ENCODE results near the gene TTC7B. TPM values are rescaled to one million over a fixed set of nuclear protein-coding genes. Genes with fewer than 3 reads are reported as not detected.

Gene TTC7B
- total and polyA plus RNA-seq, 2 donors (not counting 1 experiment from before 2014, with no cell fraction given), result 0.36 to 3.2 TPM

DNA sequence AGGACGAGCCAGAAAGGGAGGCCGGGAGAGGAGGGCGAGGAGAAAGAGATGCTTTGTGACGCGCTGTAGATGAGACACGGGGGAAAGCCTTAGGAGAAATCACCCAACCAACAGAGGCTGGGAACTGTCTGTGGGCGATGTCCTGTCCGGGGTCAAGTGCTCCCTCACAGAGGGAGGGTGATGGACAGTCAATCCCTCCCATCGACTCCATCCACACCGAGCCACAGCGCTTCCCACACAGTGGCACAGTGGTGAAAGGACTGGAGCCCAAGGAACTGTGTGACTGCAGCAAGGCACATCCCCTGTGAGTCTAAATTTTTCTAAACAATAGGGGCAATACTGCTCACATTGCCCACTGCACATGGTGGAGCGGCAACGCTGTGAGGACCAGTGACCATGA, 89.1 kb downstream of the TTC7B start:
- WGBS (ENCODE audit: insufficient coverage), result 96% methylated on average over 7 of the region's 13 CpGs
- H3K9ac ChIP-seq (ENCODE audit: low read length), result no peak overlapping the region

DNA sequence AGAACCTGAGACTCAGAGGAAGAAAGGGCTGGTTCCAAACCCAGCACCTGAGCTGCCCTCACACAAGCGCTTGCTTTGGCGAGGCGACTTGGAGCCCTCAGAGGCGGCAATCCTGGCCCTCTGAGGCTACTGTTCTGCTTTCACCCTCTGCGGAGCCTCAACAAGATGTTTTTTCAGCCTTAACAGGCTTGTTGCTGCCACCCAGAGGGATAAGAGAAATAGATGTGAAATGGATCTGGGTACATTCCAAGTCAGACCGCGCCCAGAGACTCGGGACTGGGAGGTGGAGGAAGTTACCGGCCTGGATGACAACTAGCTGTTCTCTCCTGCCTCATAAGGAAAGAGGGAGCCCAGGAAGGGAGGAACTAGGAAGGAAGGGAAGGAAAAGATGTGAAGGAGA, 89.6 kb downstream of the TTC7B start:
- CTCF ChIA-PET, result no interaction called here

More for the DNA sequence above, 89.1 kb downstream of the TTC7B start:
- Histone ChIP-seq H3K27ac (ENCODE audit: low read length in 2 of 2) (no peak overlapping the region), H2AFZ (ENCODE audit: insufficient read depth, low read depth, low read length, poor library complexity, severe bottlenecking) (no peak overlapping the region), H3K4me3 (ENCODE audit: control extremely low read depth in 1 of 5, extremely low read depth in 1 of 5, insufficient read depth in 1 of 5, low read depth in 2 of 5, low read length in 4 of 5) (no peak overlapping the region), H3K9me3 (ENCODE audit: control extremely low read depth in 1 of 3, control insufficient read depth in 2 of 3, insufficient read depth in 1 of 3, low read length in 2 of 3) (no peaks in the 10 kb centered on the region), H3K79me2 (ENCODE audit: control insufficient read depth, insufficient read depth, low read length) (no peaks in the 10 kb centered on the region), H4K20me1 (ENCODE audit: control insufficient read depth, insufficient read depth, low read length, poor library complexity, severe bottlenecking) (no peaks in the 10 kb centered on the region), H3K36me3 (replicated peaks in 1 of 2; ENCODE audit: control extremely low read depth in 1 of 2, control insufficient read depth in 1 of 2, extremely low read depth in 1 of 2, insufficient read depth in 2 of 2, low read length in 1 of 2) (no peaks in the 10 kb centered on the region), H3K27me3 (replicated peaks in 1 of 4; ENCODE audit: control extremely low read depth in 1 of 4, control insufficient read depth in 3 of 4, insufficient read depth in 4 of 4, low read length in 3 of 4) (no peaks in the 10 kb centered on the region), H3K4me1 (ENCODE audit: control insufficient read depth in 2 of 2, insufficient read depth in 2 of 2, low read length in 2 of 2) (peaks cover 7% of the 10 kb centered on the region in 2 donors), H3K4me2 (replicated peaks; ENCODE audit: low read depth, low read length, poor library complexity, severe bottlenecking) (no peak overlapping the region)
- ATAC-seq (ENCODE audit: low read depth) (no peak), DNase-seq (no peak)
- H3K4me3 Mint-ChIP-seq, result no peak overlapping the region
- intact Hi-C loops (cut with micrococcal nuclease), result no loop called here
- TF ChIP-seq EZH2 (IDR thresholded peaks at IDR 0.05; ENCODE audit: borderline replicate concordance, insufficient read depth, low read depth, low read length, poor library complexity, severe bottlenecking), result no peak
- TF ChIP-seq, protein P1, sequence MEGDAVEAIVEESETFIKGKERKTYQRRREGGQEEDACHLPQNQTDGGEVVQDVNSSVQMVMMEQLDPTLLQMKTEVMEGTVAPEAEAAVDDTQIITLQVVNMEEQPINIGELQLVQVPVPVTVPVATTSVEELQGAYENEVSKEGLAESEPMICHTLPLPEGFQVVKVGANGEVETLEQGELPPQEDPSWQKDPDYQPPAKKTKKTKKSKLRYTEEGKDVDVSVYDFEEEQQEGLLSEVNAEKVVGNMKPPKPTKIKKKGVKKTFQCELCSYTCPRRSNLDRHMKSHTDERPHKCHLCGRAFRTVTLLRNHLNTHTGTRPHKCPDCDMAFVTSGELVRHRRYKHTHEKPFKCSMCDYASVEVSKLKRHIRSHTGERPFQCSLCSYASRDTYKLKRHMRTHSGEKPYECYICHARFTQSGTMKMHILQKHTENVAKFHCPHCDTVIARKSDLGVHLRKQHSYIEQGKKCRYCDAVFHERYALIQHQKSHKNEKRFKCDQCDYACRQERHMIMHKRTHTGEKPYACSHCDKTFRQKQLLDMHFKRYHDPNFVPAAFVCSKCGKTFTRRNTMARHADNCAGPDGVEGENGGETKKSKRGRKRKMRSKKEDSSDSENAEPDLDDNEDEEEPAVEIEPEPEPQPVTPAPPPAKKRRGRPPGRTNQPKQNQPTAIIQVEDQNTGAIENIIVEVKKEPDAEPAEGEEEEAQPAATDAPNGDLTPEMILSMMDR (IDR thresholded peaks at IDR 0.05), result no peak
- H3K27me3 Mint-ChIP-seq, result peaks cover 4% of the 10 kb centered on the region
- ChIA-PET CTCF (no interaction called here), POLR2A (no interaction called here)
- no peak overlapping the region for H3K27ac Mint-ChIP-seq
- no peaks in the 10 kb centered on the region for H3K4me1 Mint-ChIP-seq
- no peaks in the 10 kb centered on the region for H3K9me3 Mint-ChIP-seq (ENCODE audit: insufficient read depth)

More for the DNA sequence above, 89.6 kb downstream of the TTC7B start:
- Mint-ChIP-seq H3K9me3 (ENCODE audit: insufficient read depth) (no peaks in the 10 kb centered on the region), H3K27me3 (peaks cover 3% of the 10 kb centered on the region), H3K4me3 (no peak overlapping the region), H3K27ac (no peak overlapping the region), H3K4me1 (no peaks in the 10 kb centered on the region)
- Histone ChIP-seq H3K4me1 (ENCODE audit: control insufficient read depth in 2 of 2, insufficient read depth in 2 of 2, low read length in 2 of 2) (peaks cover 9 to 11% of the 10 kb centered on the region in 2 donors), H3K27ac (ENCODE audit: low read length in 2 of 2) (no peak overlapping the region), H3K4me2 (replicated peaks; ENCODE audit: low read depth, low read length, poor library complexity, severe bottlenecking) (no peak overlapping the region), H4K20me1 (ENCODE audit: control insufficient read depth, insufficient read depth, low read length, poor library complexity, severe bottlenecking) (no peaks in the 10 kb centered on the region), H3K79me2 (ENCODE audit: control insufficient read depth, insufficient read depth, low read length) (no peaks in the 10 kb centered on the region), H3K36me3 (replicated peaks in 1 of 2; ENCODE audit: control extremely low read depth in 1 of 2, control insufficient read depth in 1 of 2, extremely low read depth in 1 of 2, insufficient read depth in 2 of 2, low read length in 1 of 2) (no peaks in the 10 kb centered on the region), H3K9me3 (ENCODE audit: control extremely low read depth in 1 of 3, control insufficient read depth in 2 of 3, insufficient read depth in 1 of 3, low read length in 2 of 3) (no peaks in the 10 kb centered on the region), H2AFZ (ENCODE audit: insufficient read depth, low read depth, low read length, poor library complexity, severe bottlenecking) (no peak overlapping the region), H3K4me3 (ENCODE audit: control extremely low read depth in 1 of 5, extremely low read depth in 1 of 5, insufficient read depth in 1 of 5, low read depth in 2 of 5, low read length in 4 of 5) (no peak overlapping the region), H3K27me3 (replicated peaks in 1 of 4; ENCODE audit: control extremely low read depth in 1 of 4, control insufficient read depth in 3 of 4, insufficient read depth in 4 of 4, low read length in 3 of 4) (no peaks in the 10 kb centered on the region), H3K9ac (ENCODE audit: low read length) (no peak overlapping the region)
- ATAC-seq (ENCODE audit: low read depth) (no peak), DNase-seq (no peak)
- no peak for TF ChIP-seq EZH2 (IDR thresholded peaks at IDR 0.05; ENCODE audit: borderline replicate concordance, insufficient read depth, low read depth, low read length, poor library complexity, severe bottlenecking)
- TF ChIP-seq, protein P1 (IDR thresholded peaks at IDR 0.05), result no peak
- intact Hi-C loops (cut with micrococcal nuclease), result no loop called here
- 99% methylated on average over 9 of the region's 9 CpGs for WGBS (ENCODE audit: insufficient coverage)
- POLR2A ChIA-PET, result no interaction called here
